GM19099 (cell line): ENCODE measurements around the gene SYTL2.

Experiments used
- POLR2A ChIP-seq: IDR thresholded peaks from 3 replicates; pipeline ENCODE4 v1.6.1; 2011; ENCODE audit warnings: low read depth; ENCODE audit not compliant: insufficient read length; ENCODE audit errors: extremely low read depth

The SYTL2 gene

DNA sequence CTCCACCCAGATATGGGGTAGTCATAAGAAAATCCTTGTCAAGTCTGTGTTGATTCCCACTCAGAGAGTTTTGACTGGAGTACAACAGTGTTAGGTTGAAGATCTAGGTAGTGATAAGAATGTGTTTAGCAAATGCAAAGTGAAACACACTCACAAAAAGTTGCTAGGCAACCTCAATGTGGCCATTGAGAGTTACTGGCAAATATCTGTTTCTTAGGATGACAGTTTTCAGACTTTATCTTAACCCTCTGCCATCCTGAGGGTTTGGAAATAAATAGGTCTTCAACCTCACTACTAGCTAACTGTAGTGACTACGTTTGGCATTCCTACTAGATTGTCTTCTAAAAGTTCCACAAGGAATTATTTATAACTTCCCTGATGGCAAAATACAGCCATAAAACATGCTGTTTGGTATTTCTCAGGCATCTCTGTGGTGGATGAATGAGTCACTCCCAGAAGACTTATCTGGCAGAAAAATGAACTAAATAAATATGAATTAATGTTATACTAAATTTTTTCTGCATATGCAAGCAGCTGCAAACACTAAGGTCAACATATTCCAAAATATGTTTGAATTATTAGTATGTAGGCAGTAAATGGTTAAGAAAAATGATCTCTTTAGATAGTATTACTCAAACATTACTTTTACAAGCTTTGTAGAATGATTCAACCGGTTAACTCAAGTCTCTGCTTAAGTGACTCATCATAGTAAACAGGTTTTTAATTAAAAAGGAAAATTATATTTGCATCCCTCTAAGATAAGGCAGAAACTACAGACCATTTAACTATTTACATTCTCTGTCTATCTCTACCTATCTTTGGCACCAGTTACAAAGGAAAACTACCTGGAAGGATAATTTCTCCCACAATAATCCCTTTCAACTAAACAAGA is 17.1 kb upstream of the SYTL2 start:
- no peak for TF ChIP-seq POLR2A

DNA sequence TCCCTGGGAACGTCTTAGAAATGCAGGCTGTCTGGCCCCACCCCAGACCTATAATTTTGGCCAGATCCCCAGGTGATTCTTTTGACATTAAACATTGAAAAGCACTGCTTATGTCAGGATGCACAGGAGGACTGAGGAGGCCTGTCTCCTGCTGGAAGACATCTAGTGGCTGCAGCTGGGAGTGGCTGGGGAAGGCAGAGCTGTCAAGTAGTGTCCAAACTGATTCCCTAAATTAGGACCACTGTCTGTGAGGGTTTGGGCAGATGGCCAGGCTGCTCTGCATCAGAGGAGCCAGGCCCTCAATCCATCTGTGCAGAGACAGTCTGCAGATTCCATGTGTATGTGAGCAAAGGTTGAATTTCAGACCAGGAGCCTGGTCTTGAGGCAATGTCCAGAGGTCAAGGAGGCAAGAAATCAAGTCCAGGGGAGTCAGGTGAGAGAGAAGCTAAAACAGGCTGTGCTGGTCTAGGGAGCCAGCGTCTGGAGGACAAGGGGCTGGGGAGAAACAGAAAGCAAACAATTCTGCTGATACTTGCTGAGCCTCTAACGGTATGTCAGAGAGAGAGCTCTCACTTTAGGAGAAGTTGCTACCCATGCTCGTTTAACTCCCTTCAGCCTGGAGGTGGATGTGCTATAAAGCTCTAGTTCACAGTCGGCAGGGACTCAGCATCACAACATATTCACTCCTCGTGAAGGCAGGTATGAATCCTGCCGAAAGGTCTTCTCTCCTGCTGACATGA is 15.3 kb upstream of the SYTL2 start:
- no peak for TF ChIP-seq POLR2A

DNA sequence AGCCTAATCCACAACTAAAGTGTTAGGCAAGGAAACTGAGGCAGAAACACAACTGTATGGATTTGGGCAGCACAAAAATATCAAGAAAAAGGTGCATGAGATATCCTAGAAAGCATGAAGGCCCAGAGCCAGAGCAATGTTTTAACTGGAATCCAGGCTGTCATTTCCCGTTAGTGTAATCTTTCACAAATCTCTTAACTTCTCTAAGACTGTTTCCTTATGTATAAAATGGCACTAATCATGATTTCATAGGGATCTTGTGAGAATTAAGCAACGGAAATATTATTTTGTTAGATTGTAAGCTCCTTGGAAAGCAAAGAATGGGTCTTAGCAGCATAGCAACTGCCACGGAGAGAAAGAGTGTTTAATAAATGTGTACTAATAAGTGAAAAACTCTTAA is 14.7 kb upstream of the SYTL2 start:
- TF ChIP-seq POLR2A = no peak

DNA sequence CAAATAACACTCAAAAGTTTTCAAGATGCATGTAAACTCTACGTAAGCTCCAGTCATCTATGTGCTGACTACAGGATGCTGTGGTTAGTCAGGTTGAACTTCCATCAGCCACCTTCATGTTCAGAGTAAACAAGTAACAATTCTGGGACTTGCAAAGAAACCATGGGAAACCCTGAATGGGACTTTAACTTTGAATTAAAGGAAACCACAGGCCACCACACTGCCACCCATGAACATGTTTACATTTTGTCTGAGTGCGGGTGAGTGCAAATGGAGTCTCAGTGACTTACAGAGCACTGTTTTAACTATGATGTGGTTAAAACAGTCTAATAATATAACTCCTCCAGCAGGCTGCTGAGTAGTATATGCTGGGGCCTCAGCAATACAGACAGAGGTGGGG is 12.9 kb upstream of the SYTL2 start:
- TF ChIP-seq POLR2A = no peak

DNA sequence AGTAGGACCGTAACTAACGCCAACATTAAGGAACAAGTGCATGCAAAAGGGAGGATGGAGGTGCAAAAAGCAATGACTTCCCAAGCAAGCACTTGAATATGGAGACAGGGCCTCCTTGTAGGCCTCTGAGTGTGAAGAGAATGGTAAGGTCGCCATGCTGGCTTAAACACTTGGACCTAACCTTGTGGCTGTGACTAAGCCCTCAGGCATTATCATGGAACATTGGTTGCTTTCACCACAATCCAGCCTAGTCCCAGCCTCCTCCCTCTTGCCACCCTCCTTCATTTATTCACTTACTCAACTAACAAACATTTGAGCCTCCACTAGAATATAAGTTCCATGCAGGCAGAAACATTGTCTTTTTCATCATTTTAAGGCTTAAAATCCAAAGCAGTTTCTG is 11.9 kb upstream of the SYTL2 start:
- TF ChIP-seq POLR2A = no peak

DNA sequence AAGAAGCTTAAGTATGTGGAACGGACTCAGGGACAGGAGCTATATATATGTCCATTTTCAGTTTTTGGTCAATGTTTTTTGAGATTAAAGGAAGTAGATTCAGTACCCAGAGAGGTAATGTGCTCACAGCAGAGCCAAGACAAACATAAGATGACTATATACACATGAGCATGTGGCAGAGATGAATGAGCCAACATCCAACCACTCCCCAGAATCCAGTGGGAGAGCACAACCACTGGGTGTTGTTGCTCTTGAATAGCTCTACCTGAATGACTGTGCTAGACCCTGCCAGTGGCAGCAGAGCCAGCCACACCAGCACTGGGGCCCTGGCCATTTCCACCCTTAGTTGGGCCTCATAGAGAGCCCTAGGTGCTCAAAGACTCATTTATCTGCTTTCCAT is 10.7 kb upstream of the SYTL2 start:
- TF ChIP-seq POLR2A = no peak

DNA sequence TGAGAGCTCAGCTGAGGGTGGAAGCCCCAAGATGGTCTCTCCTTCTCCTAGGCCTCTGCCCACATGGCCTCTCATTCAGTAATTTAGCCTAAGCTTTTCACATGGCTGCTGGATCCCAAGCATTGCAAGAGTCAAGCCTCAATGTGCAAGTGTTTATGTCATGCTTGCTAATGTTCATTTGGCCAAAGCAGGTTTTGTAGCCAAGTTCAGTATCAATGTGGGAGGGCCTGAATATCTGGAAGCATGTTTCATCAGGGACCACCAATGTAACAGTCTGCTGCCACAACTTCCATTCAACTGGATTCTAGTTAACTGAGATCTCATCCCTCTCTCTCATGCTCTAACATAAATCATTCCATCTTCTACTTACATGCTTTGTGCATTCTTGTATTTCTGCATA is 8.5 kb upstream of the SYTL2 start:
- no peak for TF ChIP-seq POLR2A

DNA sequence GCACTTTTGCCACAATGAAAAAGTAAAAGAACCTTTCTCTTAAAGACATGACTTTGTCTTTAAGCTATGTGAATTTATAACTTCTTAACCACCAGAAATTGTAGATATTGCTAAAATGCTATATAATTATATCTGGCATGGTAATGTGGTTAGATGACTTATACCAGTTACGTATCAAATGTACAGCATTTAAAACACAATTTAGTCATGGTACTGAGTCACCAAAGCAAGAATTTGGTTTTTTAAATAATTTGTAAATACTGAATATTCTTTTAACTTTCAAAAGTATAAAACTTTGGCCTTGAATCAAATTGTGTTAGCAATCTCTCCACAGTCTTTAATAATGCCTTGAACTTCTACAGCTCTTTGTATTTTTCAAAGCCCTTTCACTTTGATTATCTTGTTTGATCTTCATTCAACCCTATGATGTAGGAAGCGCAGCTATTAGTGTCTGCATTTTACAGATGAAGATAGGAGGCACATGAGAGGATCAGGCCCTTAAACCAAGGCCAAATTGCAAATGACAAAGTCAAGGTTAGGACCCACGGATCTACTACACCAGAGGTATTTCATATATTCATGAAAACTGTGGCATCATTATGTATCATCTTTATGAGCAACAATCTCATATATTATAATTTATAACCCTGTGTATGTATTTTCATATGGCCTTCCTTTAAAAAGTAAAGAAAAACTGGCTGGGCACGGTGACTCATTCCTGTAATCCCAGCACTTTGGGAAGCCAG is 4.4 kb upstream of the SYTL2 start:
- no peak for TF ChIP-seq POLR2A

DNA sequence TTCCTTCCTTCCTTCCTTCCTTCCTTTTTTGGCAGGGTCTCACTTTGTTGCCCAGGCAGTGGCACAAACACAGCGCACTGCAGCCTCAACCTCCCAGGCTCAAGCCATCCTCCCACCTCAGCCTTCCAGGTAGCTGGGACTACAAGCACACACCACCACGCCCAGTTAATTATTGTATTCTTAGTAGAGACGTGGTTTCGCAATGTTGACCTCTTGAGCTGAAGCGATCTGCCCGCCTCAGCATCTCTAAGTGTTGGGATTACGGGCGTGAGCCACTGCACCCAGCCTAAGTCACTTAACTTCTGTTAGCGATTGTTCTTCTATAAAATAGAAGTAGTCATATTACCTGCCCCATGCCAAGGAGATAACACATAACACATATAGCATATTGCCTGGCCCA is 2.8 kb upstream of the SYTL2 start:
- no peak for TF ChIP-seq POLR2A

DNA sequence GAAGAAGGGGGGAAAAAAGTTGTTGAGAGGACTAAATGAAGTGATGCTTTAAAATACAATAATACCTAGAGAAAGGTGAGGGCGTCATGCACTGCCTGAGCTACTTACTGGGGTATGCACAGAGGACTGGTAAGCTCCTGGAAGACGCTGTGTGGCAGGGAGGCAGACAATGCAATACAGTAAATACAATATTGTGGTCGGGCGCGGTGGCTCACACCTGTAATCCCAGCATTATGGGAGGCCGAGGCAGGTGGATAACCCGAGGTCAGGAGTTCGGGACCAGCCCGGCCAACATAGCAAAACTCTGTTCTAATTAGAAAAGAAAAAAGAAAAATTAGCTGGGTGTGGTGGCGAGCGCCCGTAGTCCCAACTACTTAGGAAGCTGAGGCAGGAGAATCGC is 683 bp upstream of the SYTL2 start:
- no peak for TF ChIP-seq POLR2A

DNA sequence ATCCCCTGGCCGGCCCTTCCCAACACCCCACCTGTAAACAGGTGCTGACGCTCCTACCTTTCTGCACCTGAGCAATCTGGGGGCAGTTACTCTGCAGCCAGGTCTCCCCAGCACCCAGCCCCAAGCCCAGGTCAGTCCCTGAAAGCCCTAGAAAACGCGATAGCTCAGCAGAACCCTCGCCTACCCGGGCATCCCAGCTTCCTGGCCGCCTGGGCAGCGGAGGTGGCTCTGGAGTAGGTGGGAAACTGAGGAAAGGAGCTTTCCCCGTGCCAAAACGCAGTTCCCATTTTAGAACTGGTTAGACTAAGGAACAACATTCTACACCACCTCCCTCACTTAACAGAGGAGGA is 445 bp downstream of the SYTL2 start:
- no peak for TF ChIP-seq POLR2A

DNA sequence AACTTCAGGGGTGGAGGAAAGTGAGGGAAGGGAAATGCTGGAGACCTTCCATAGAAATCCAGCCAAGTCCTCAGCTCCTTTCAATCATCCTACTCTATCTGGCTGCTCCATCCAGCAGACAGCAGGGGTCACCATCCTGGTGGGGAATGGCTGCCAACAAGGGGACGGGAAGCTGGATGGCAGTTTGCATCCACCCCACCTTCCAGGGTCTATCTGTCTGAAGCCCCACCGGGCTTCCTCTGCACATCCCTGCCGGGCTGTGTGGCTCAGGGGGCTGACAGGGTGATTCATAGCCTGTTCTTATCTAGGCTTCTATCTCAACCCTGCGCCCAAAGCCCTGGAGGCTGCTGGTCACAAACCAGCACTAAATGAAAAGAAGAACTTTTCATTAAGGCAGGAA is 1.1 kb downstream of the SYTL2 start:
- TF ChIP-seq POLR2A = no peak

DNA sequence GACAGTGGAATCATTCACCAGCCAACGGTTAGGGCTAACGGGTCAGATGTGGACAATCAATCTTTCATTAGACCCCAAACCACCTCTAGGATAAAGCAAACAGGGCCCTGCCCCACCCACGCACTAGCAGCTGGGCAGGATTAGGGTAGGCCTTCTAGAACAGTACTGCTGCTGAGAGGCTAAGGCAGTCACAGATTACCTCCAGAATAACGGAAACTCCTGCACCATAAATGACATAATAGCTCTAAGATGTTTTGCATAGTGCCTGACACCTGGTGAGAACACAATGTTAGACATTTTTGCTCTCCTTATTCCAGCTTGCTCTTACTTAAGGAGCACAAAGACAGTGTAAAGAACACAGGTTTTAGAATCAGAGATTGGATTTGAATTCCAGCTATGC is 1.8 kb downstream of the SYTL2 start:
- TF ChIP-seq POLR2A = no peak

DNA sequence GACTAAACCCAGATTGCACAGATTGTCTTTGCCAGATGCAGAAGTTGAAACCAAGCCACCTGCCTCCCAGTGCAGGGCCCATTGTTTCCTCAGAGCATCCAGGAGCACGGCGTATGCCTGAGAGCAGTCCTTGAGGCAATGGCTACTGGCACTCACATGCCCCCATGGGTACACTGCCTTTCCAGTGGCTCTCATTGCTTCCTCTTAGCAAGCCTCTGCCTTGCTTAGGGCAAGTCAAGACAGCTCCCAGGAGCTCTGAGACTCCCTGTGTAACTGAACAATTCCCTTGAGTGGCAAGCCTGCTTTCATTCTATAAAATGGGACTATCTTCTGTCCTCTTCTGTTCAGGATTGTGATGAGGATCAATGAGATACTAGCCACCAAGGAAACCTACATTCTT is 4.1 kb downstream of the SYTL2 start:
- no peak for TF ChIP-seq POLR2A

DNA sequence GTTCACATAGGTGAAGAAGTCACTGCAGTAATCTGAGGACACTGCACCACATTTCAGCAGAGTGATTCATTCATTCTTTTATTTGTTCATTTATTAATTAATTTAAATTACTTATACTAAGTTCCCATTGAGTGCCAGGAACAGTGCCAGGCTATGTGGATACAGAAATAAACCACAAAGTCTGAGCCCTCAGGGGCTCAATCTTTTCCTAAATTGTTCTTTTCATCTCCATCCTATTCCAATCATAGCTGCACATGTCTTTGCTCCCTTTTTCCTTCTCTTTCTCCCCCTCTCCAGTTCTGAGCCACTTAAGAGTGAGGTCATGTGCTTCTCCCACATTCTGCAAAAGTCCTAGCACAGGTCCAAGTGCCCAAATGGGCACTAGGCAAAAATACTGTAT is 4.9 kb downstream of the SYTL2 start:
- no peak for TF ChIP-seq POLR2A

DNA sequence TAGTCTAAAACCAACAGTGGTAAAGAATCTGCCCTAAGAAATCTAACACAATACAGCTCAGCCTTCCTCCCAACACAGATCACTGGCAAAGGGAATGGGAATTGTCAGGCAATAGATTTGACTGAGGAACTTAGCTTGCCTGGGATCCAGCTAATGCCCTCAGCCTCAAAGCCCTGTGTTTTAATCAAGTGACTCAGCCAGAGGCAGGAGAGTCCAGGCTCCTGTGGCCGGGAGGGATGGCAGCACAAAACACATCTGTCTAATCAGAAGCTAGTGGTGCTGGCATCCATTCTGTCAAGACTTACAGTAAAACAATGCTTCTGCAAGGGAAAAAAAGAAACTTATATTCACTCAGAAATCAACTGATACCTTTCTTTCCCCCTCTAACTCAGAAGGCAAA is 5.6 kb downstream of the SYTL2 start:
- no peak for TF ChIP-seq POLR2A
